SK-N-SH (cell line): ENCODE results near the gene LRMDA. TPM values are rescaled to one million over a fixed set of nuclear protein-coding genes. Genes with fewer than 3 reads are reported as not detected.

ENCODE experiments used
- CTCF ChIA-PET: fragments of 300-600, 350-600 bp; formaldehyde crosslinking; extraction: SDS; loops from one replicate; lab custom pipeline; 2021; lab: Yijun Ruan, JAX
- POLR2A ChIA-PET: fragments of 350-600 bp; sonication (Branson Sonifier 250); formaldehyde crosslinking; extraction: SDS; loops from one replicate; lab custom pipeline; 2020; ENCODE audit warnings: antibody characterized with exemption, inconsistent platforms; lab: Yijun Ruan, JAX
- DNase-seq: peaks from one replicate; pipeline ENCODE4 v3.0.0; 2012
- H2AFZ ChIP-seq: fragments of 200-600 bp; sonication (generic); 2 replicates; pipeline ENCODE4 v1.8.1; 2016; ENCODE audit warnings: antibody characterized with exemption, mild to moderate bottlenecking, low read depth
- H3F3A ChIP-seq: fragments of 200-600 bp; sonication (generic); replicated peaks from 2 replicates; pipeline ENCODE3; 2016; ENCODE audit warnings: antibody characterized with exemption, mild to moderate bottlenecking; ENCODE audit not compliant: insufficient read depth
- H3K27ac ChIP-seq, 2 experiments: fragments of 200-500 bp in 1 of 2; fragments of 200-600 bp in 1 of 2; sonication (Bioruptor generic) in 1 of 2; sonication (generic), shearing (Covaris generic) in 1 of 2; 2 replicates each; pipeline versions ENCODE4 v1.5.1 to v1.6.1; 2014 to 2016; ENCODE audit warnings: low read depth in 2 of 2, inconsistent platforms in 1 of 2, low read length in 1 of 2, mild to moderate bottlenecking in 1 of 2, mixed read lengths in 1 of 2
- H3K27me3 ChIP-seq: fragments of 200-600 bp; sonication (generic), shearing (Covaris generic); 2 replicates; pipeline ENCODE4 v1.6.1; 2016; ENCODE audit warnings: mixed run types; ENCODE audit not compliant: insufficient read depth
- H3K36me3 ChIP-seq, 2 experiments: fragments of 200-500 bp in 1 of 2; fragments of 200-600 bp in 1 of 2; sonication (Bioruptor generic) in 1 of 2; sonication (generic) in 1 of 2; replicated peaks in 1 of 2; 2 replicates each; pipeline versions ENCODE3 to v1.5.1; 2014 to 2016; ENCODE audit warnings: low read length in 1 of 2, mild to moderate bottlenecking in 1 of 2; ENCODE audit not compliant: insufficient read depth in 2 of 2, control insufficient read depth in 1 of 2
- H3K4me1 ChIP-seq, 2 experiments: fragments of 200-500 bp in 1 of 2; fragments of 200-600 bp in 1 of 2; sonication (Bioruptor generic) in 1 of 2; sonication (generic), shearing (Covaris generic) in 1 of 2; 2 replicates each; pipeline versions ENCODE4 v1.5.1 to v1.6.1; 2014 to 2016; ENCODE audit warnings: low read depth in 1 of 2, low read length in 1 of 2, mixed run types in 1 of 2; ENCODE audit not compliant: insufficient read depth in 2 of 2, control insufficient read depth in 1 of 2
- H3K4me2 ChIP-seq: fragments of 200-600 bp; sonication (generic), shearing (Covaris generic); 2 replicates; pipeline ENCODE4 v1.6.1; 2017; ENCODE audit warnings: mixed run types
- H3K4me3 ChIP-seq, 2 experiments: fragments of 200-500 bp in 1 of 2; fragments of 200-600 bp in 1 of 2; sonication (Bioruptor generic) in 1 of 2; sonication (generic), shearing (Covaris generic) in 1 of 2; 2 replicates each; pipeline versions ENCODE4 v1.5.1 to v1.8.1; 2014 to 2016; ENCODE audit warnings: low read depth in 2 of 2, inconsistent platforms in 1 of 2, low read length in 1 of 2, mild to moderate bottlenecking in 1 of 2, mixed read lengths in 1 of 2, moderate library complexity in 1 of 2
- H3K79me2 ChIP-seq: fragments of 200-600 bp; sonication (generic); 2 replicates; pipeline ENCODE4 v1.8.1; 2017; ENCODE audit warnings: mild to moderate bottlenecking; ENCODE audit not compliant: insufficient read depth
- H3K9ac ChIP-seq: fragments of 200-600 bp; sonication (generic); 2 replicates; pipeline ENCODE4 v1.6.1; 2017; ENCODE audit warnings: mixed run types
- H3K9me2 ChIP-seq: fragments of 200-600 bp; sonication (generic); 2 replicates; pipeline ENCODE4 v1.6.1; 2017; ENCODE audit warnings: mixed run types
- H3K9me3 ChIP-seq: fragments of 200-600 bp; sonication (generic); 2 replicates; pipeline ENCODE4 v1.6.1; 2017; ENCODE audit warnings: mixed run types, mild to moderate bottlenecking, moderate library complexity
- H4K20me1 ChIP-seq: fragments of 200-600 bp; sonication (generic); 2 replicates; pipeline ENCODE4 v1.6.1; 2017; ENCODE audit warnings: mild to moderate bottlenecking, mixed run types; ENCODE audit not compliant: insufficient read depth
- CHD2 ChIP-seq: fragments of 150-350 bp; IDR thresholded peaks from 2 replicates; pipeline ENCODE4 v1.6.1; 2018; ENCODE audit warnings: low read length; ENCODE audit not compliant: partially characterized antibody
- ELF1 ChIP-seq: IDR thresholded peaks from 2 replicates; pipeline ENCODE4 v1.4.0; 2012
- FOXJ3 ChIP-seq: sonication (generic); formaldehyde crosslinking; IDR thresholded peaks from 2 replicates; pipeline ENCODE4 v1.5.1; 2020; ENCODE audit warnings: mild to moderate bottlenecking, missing genetic modification reagents
- NRF1 ChIP-seq: IDR thresholded peaks from 2 replicates; pipeline ENCODE4 v1.6.1; 2012; ENCODE audit warnings: low read depth, mild to moderate bottlenecking, low read length
- POLR2AphosphoS5 ChIP-seq: IDR thresholded peaks from 2 replicates; pipeline ENCODE4 v1.6.1; 2012; ENCODE audit warnings: low read depth, low read length
- RAD21 ChIP-seq: IDR thresholded peaks from 2 replicates; pipeline ENCODE4 v1.6.1; 2012; ENCODE audit warnings: mild to moderate bottlenecking, low read length
- REST ChIP-seq: IDR thresholded peaks from 2 replicates; pipeline ENCODE4 v1.6.1; 2012; ENCODE audit warnings: mild to moderate bottlenecking, low read depth, low read length, moderate library complexity
- TAF1 ChIP-seq: IDR thresholded peaks from 2 replicates; pipeline ENCODE4 v1.6.1; 2012; ENCODE audit warnings: low read depth, mild to moderate bottlenecking, low read length, moderate library complexity, borderline replicate concordance
- TCF12 ChIP-seq: IDR thresholded peaks from 2 replicates; pipeline ENCODE4 v1.4.0; 2012
- USF2 ChIP-seq: fragments of 150-350 bp; IDR thresholded peaks from 2 replicates; pipeline ENCODE4 v1.6.1; 2017; ENCODE audit warnings: antibody characterized with exemption, low read length, low read depth, borderline replicate concordance
- WGBS: methylation state at CpG from one replicate; pipeline ENCODE4 v1.1.6; 2017; ENCODE audit warnings: low lambda C conversion rate; 5-methylcytosine and 5-hydroxymethylcytosine counted together
- polyA plus RNA-seq, 3 experiments: library from polyadenylated mRNA; depleted of rRNA; stranded (reverse); fragments of >200 nt; gene quantifications; 2 replicates each; pipeline ENCODE4 v1.2.3, GENCODE V29; 2012
- TF ChIP-seq, protein P1 (sequence below): fragments of 200-600 bp; sonication (generic); IDR thresholded peaks from 2 replicates; pipeline ENCODE4 v1.6.1; 2017; ENCODE audit warnings: antibody characterized with exemption, mild to moderate bottlenecking, moderate library complexity

Gene LRMDA
- polyA plus RNA-seq, 1 of the 3 experiments (the other 2 are of a cell fraction), result 0.95 TPM

GRCh38 chr10:76031099-76031498 is 599.7 kb downstream of the LRMDA start:
- Histone ChIP-seq H3K4me2 (no peak overlapping the region), H3K4me1 (peaks cover 0 to 27% of the 10 kb centered on the region in 2 experiments; a peak in 2 of 4 replicates), H4K20me1 (no peaks in the 10 kb centered on the region), H3K4me3 (no peak overlapping the region), H3K27ac (no peak overlapping the region), H3K9ac (no peak overlapping the region), H3K36me3 (no peaks in the 10 kb centered on the region), H3K27me3 (no peaks in the 10 kb centered on the region), H3K79me2 (no peaks in the 10 kb centered on the region), H3K9me3 (no peaks in the 10 kb centered on the region), H2AFZ (no peak overlapping the region), H3K9me2 (no peaks in the 10 kb centered on the region), H3F3A (no peaks in the 10 kb centered on the region)
- TF ChIP-seq CHD2 (no peak), FOXJ3 (CRISPR knock-in tag) (no peak), POLR2AphosphoS5 (no peak)
- CTCF ChIA-PET, result no interaction called here
- POLR2A ChIA-PET, result no interaction called here
- 63% methylated on average over 2 of the region's 2 CpGs for WGBS
- no peak for DNase-seq

DNA sequence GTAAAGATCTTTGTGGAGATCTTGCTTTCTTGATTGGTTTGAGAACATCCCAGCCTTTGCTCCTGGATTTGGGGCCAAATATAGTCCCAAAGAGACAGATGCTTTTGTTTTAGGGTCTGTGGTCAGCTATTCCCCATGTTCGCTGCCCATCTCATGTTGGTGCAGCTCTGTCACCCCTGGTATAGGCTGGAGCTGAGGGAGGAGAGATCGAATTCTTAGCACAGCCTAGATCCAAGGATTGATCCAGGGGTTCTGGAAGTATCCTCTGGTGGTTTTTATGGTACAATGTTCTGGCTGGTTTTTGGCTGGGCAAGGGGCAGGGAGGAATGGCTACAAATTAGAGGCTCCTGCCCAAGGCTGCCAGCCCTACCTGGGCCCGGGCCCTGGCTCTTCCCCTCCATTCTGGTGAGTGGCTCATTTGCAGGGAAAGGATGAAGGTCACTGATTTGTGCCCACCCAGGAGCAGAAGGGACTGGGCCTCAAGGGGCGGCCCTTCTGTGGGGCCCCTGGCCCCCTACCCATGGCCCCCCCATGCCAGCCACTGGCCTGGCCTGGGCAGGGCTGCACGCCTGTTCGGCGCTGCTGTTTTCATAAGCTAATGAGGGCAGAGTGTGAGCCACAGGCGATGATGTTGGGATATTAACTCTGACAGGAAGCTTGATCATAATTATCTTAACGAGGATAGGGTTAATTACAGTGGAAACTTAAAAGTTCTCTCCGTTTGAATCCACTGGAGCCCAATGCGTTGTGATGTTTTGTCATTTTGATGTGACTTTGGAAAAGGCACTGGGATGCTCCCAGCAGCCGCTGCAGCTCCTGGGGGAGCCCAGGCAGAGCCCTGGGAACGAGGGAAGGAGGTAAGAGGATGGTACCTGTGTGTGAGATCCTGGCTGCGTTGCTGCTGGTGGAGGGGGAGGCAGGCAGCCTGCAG is 600.6 kb downstream of the LRMDA start:
- Histone ChIP-seq H3K4me3 (no peak overlapping the region), H3K9ac (no peak overlapping the region), H3K79me2 (no peaks in the 10 kb centered on the region), H3K4me2 (no peak overlapping the region), H2AFZ (no peak overlapping the region), H3K4me1 (peaks cover 0 to 27% of the 10 kb centered on the region in 2 experiments; a peak in 2 of 4 replicates), H3K9me3 (no peaks in the 10 kb centered on the region), H3K27me3 (no peaks in the 10 kb centered on the region), H3K9me2 (no peaks in the 10 kb centered on the region), H4K20me1 (no peaks in the 10 kb centered on the region), H3F3A (no peaks in the 10 kb centered on the region), H3K36me3 (no peaks in the 10 kb centered on the region), H3K27ac (no peak overlapping the region)
- no peak for DNase-seq
- CTCF ChIA-PET, result interaction anchor here (3.1 kb wide), 1 partner anchor 631 kb away, joined by 15 read pairs; the partner anchor contains the start of gene ZNF503
- POLR2A ChIA-PET, result no interaction called here
- WGBS, result 95% methylated on average over 11 of the region's 14 CpGs
- TF ChIP-seq POLR2AphosphoS5, result no peak
- no peak for TF ChIP-seq USF2
- no peak for TF ChIP-seq NRF1
- no peak for TF ChIP-seq ELF1
- TF ChIP-seq TCF12, result no peak
- TF ChIP-seq RAD21, result no peak
- TF ChIP-seq TAF1, result no peak
- TF ChIP-seq, protein P1, sequence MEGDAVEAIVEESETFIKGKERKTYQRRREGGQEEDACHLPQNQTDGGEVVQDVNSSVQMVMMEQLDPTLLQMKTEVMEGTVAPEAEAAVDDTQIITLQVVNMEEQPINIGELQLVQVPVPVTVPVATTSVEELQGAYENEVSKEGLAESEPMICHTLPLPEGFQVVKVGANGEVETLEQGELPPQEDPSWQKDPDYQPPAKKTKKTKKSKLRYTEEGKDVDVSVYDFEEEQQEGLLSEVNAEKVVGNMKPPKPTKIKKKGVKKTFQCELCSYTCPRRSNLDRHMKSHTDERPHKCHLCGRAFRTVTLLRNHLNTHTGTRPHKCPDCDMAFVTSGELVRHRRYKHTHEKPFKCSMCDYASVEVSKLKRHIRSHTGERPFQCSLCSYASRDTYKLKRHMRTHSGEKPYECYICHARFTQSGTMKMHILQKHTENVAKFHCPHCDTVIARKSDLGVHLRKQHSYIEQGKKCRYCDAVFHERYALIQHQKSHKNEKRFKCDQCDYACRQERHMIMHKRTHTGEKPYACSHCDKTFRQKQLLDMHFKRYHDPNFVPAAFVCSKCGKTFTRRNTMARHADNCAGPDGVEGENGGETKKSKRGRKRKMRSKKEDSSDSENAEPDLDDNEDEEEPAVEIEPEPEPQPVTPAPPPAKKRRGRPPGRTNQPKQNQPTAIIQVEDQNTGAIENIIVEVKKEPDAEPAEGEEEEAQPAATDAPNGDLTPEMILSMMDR, result no peak
- no peak for TF ChIP-seq REST
